OCI-LY7 (cell line): ENCODE measurements around the gene UBA6. TPM values are rescaled to one million over a fixed set of nuclear protein-coding genes. Genes with fewer than 3 reads are reported as not detected.

Experiments used
- BruUV-seq: library from RNA; stranded (reverse); fragments of 400-500 nt; replicated peaks from 2 replicates; lab custom pipeline; 2021; lab: Mats Ljungman, UMichigan
- CTCF ChIA-PET: fragments of 300-600 bp; sonication (Branson Sonifier 250); formaldehyde crosslinking; loops from one replicate; lab custom pipeline; 2022; ENCODE audit warnings: antibody characterized with exemption; ENCODE audit not compliant: unreplicated experiment; lab: Charles Lee
- POLR2A ChIA-PET: fragments of 300-600 bp; sonication (Branson Sonifier 250); formaldehyde crosslinking; loops from one replicate; lab custom pipeline; 2022; ENCODE audit warnings: antibody characterized with exemption; lab: Charles Lee
- DNase-seq: peaks from one replicate; pipeline ENCODE4 v3.0.0-alpha.2; 2015; ENCODE audit warnings: low spot score
- H2AFZ ChIP-seq: fragments of 200-600 bp; sonication (generic), shearing (Covaris generic); 2 replicates; pipeline ENCODE4 v1.6.1; 2014; ENCODE audit warnings: mild to moderate bottlenecking, antibody characterized with exemption, low read length, moderate library complexity
- H3K27ac ChIP-seq: fragments of 200-600 bp; sonication (generic); 2 replicates; pipeline ENCODE4 v1.5.1; 2014; ENCODE audit warnings: mixed run types, low read depth, mild to moderate bottlenecking, moderate library complexity, low read length, inconsistent platforms; ENCODE audit not compliant: poor library complexity, severe bottlenecking
- H3K36me3 ChIP-seq: fragments of 200-600 bp; sonication (generic); 2 replicates; pipeline ENCODE4 v1.6.1; 2014; ENCODE audit warnings: mild to moderate bottlenecking, antibody characterized with exemption, low read length, moderate library complexity, mixed read lengths; ENCODE audit not compliant: insufficient read depth
- H3K4me1 ChIP-seq: fragments of 200-600 bp; sonication (generic); 2 replicates; pipeline ENCODE4 v1.5.1; 2014; ENCODE audit warnings: mild to moderate bottlenecking, low read length; ENCODE audit not compliant: insufficient read depth, poor library complexity, severe bottlenecking
- H3K4me2 ChIP-seq: fragments of 200-600 bp; sonication (generic); 2 replicates; pipeline ENCODE4 v1.6.1; 2014; ENCODE audit warnings: mild to moderate bottlenecking, low read length
- H3K4me3 ChIP-seq: fragments of 200-600 bp; sonication (generic); 2 replicates; pipeline ENCODE4 v1.5.1; 2014; ENCODE audit warnings: mild to moderate bottlenecking, low read depth, low read length; ENCODE audit not compliant: poor library complexity, severe bottlenecking
- H3K79me2 ChIP-seq: fragments of 200-600 bp; sonication (generic); 2 replicates; pipeline ENCODE4 v1.6.1; 2016; ENCODE audit warnings: low read depth, mild to moderate bottlenecking, low read length, moderate library complexity, mixed read lengths; ENCODE audit not compliant: insufficient read depth
- H3K9me2 ChIP-seq: fragments of 200-600 bp; sonication (generic); 2 replicates; pipeline ENCODE4 v1.6.1; 2016; ENCODE audit warnings: mild to moderate bottlenecking, low read length, mixed read lengths; ENCODE audit not compliant: insufficient read depth
- H3K9me3 ChIP-seq: fragments of 200-600 bp; sonication (generic); 2 replicates; pipeline ENCODE4 v1.6.1; 2014; ENCODE audit warnings: mild to moderate bottlenecking, mixed run types, low read length, mixed read lengths
- H4K20me1 ChIP-seq: fragments of 200-600 bp; sonication (generic); 2 replicates; pipeline ENCODE4 v1.6.1; 2014; ENCODE audit warnings: mild to moderate bottlenecking, antibody characterized with exemption, low read length, moderate library complexity, mixed read lengths; ENCODE audit not compliant: insufficient read depth
- CTCF ChIP-seq: fragments of 200-600 bp; sonication (generic); conservative IDR thresholded peaks from 2 replicates; pipeline ENCODE4 v1.5.1; 2014; ENCODE audit warnings: mild to moderate bottlenecking, antibody characterized with exemption, low read length, moderate library complexity, mixed read lengths
- EZH2phosphoT487 ChIP-seq: fragments of 200-600 bp; sonication (generic); IDR thresholded peaks from 2 replicates; pipeline ENCODE4 v1.6.1; 2018; ENCODE audit warnings: low read depth, borderline replicate concordance, mild to moderate bottlenecking, mixed run types, antibody characterized with exemption, low read length, moderate library complexity, mixed read lengths
- intact Hi-C: fragments of 100-400 bp; cut with micrococcal nuclease; formaldehyde crosslinking; loops from one replicate; pipeline ENCODE4 v1.10.0; 2022; ENCODE audit not compliant: unreplicated experiment
- total RNA-seq, 2 experiments: library from RNA; depleted of rRNA in 1 of 2; stranded (reverse); fragments of >200 nt in 1 of 2; shearing (Covaris generic) in 1 of 2; gene quantifications; 2 replicates each; pipeline ENCODE4 v1.2.3, GENCODE V29; 2014 to 2022

UBA6 gene
- total RNA-seq, 2 experiments from 2014 or later: 40.6 to 92.4 TPM

GRCh38 chr4:67635331-67635730 lies 65.6 kb downstream of the UBA6 start:
- DNase-seq: no peak
- BruUV-seq: no TSS peak
- no peak overlapping the region for H3K27ac ChIP-seq
- H3K4me1 ChIP-seq: no peaks in the 10 kb centered on the region
- no peaks in the 10 kb centered on the region for H3K79me2 ChIP-seq
- H2AFZ ChIP-seq: no peak overlapping the region
- peaks cover 92% of the 10 kb centered on the region for H3K36me3 ChIP-seq
- no peak overlapping the region for H3K4me2 ChIP-seq
- no peak overlapping the region for H3K4me3 ChIP-seq
- ChIA-PET POLR2A (interaction anchor here (1.1 kb wide), 1 partner anchor 9 kb away, joined by 3 read pairs; no protein-coding TSS in a partner anchor), CTCF (no interaction called here)
- H3K9me2 ChIP-seq: no peaks in the 10 kb centered on the region
- no peaks in the 10 kb centered on the region for H4K20me1 ChIP-seq
- H3K9me3 ChIP-seq: no peaks in the 10 kb centered on the region
- intact Hi-C loops: no loop called here
- TF ChIP-seq CTCF: no peak
- no peak for TF ChIP-seq EZH2phosphoT487

- Histone ChIP-seq H3K4me3 (no peak overlapping the region), H3K9me2 (no peaks in the 10 kb centered on the region), H3K4me2 (no peak overlapping the region), H3K4me1 (no peaks in the 10 kb centered on the region), H3K9me3 (no peaks in the 10 kb centered on the region), H3K27ac (no peak overlapping the region), H2AFZ (no peak overlapping the region), H3K36me3 (peaks cover 92% of the 10 kb centered on the region), H4K20me1 (no peaks in the 10 kb centered on the region), H3K79me2 (no peaks in the 10 kb centered on the region)
- no peak for TF ChIP-seq EZH2phosphoT487
- TF ChIP-seq CTCF: no peak
- CTCF ChIA-PET: no interaction called here
- DNase-seq: no peak
- BruUV-seq: no TSS peak
- POLR2A ChIA-PET: interaction anchor here (0.9 to 1.1 kb wide), 3 partner anchors 9 to 37 kb away, joined by 3 to 4 read pairs (median 4); no protein-coding TSS in a partner anchor
- intact Hi-C loops: no loop called here
Observed at GRCh38 chr4:67634741-67635140, 66.2 kb downstream of the UBA6 start.

GRCh38 chr4:67632492-67632891 lies 68.5 kb downstream of the UBA6 start:
- TF ChIP-seq EZH2phosphoT487 (no peak), CTCF (no peak)
- no peak overlapping the region for H3K4me3 ChIP-seq
- no peaks in the 10 kb centered on the region for H3K4me1 ChIP-seq
- no peak overlapping the region for H2AFZ ChIP-seq
- BruUV-seq: no TSS peak
- no peaks in the 10 kb centered on the region for H4K20me1 ChIP-seq
- H3K79me2 ChIP-seq: no peaks in the 10 kb centered on the region
- H3K9me2 ChIP-seq: no peaks in the 10 kb centered on the region
- intact Hi-C loops: no loop called here
- no peak overlapping the region for H3K4me2 ChIP-seq
- no peak for DNase-seq
- ChIA-PET CTCF (no interaction called here), POLR2A (interaction anchor here (0.7 to 1.1 kb wide), 3 partner anchors 18 to 102 kb away, joined by 3 read pairs; no protein-coding TSS in a partner anchor)
- no peak overlapping the region for H3K27ac ChIP-seq
- H3K9me3 ChIP-seq: no peaks in the 10 kb centered on the region
- peaks cover 93% of the 10 kb centered on the region for H3K36me3 ChIP-seq
